ENCODE results near the gene RAB27A. TPM values are rescaled to one million over a fixed set of nuclear protein-coding genes. Genes with fewer than 3 reads are reported as not detected.
A peak's percentile ranks its signal among the peaks of the same experiment; 100 is the strongest.

RAB27A gene
- total and polyA plus RNA-seq, 10 of the 15 experiments (the other 5 are each of a cell fraction or from before 2014, with no cell fraction given) = 13.3 to 139 (median 35.2) TPM

DNA sequence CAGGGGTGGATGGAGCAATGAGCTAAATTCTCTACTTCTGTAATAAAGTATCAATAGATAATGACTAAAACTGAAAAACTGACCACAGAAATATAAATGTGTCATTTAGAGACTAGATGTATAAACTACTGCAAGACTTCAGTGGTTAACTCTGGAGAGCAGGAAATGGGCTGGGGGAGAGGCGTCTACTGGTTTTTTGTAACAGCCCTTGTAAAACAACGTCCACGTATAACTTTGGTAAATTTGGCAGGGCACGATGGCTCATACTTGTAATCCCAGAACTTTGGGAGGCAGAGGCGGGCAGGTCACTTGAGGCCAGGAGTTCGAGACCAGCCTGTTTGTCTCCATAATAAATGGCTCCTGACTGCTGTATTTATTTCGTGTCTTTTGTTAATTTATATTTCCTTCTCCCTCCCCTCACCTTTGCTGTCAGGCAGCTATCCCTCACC, 12.5 kb downstream of the RAB27A start (continued):
- TF ChIP-seq, protein P1, sequence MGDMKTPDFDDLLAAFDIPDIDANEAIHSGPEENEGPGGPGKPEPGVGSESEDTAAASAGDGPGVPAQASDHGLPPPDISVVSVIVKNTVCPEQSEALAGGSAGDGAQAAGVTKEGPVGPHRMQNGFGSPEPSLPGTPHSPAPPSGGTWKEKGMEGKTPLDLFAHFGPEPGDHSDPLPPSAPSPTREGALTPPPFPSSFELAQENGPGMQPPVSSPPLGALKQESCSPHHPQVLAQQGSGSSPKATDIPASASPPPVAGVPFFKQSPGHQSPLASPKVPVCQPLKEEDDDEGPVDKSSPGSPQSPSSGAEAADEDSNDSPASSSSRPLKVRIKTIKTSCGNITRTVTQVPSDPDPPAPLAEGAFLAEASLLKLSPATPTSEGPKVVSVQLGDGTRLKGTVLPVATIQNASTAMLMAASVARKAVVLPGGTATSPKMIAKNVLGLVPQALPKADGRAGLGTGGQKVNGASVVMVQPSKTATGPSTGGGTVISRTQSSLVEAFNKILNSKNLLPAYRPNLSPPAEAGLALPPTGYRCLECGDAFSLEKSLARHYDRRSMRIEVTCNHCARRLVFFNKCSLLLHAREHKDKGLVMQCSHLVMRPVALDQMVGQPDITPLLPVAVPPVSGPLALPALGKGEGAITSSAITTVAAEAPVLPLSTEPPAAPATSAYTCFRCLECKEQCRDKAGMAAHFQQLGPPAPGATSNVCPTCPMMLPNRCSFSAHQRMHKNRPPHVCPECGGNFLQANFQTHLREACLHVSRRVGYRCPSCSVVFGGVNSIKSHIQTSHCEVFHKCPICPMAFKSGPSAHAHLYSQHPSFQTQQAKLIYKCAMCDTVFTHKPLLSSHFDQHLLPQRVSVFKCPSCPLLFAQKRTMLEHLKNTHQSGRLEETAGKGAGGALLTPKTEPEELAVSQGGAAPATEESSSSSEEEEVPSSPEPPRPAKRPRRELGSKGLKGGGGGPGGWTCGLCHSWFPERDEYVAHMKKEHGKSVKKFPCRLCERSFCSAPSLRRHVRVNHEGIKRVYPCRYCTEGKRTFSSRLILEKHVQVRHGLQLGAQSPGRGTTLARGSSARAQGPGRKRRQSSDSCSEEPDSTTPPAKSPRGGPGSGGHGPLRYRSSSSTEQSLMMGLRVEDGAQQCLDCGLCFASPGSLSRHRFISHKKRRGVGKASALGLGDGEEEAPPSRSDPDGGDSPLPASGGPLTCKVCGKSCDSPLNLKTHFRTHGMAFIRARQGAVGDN (IDR thresholded peaks at IDR 0.05) = peak; percentile 61; the same call in 1 of the 2 replicates
- TF ChIP-seq NKRF (conservative IDR thresholded peaks at IDR 0.05) (peak; percentile 40), MLLT1 (IDR thresholded peaks at IDR 0.05) (peak; percentile 66; the same call in 1 of the 2 replicates), POU2F2 (IDR thresholded peaks at IDR 0.05; ENCODE audit: borderline replicate concordance, low read depth, low read length) (peak; percentile 27; the same call in 1 of the 3 replicates), NR2C2 (IDR thresholded peaks at IDR 0.05; ENCODE audit: borderline replicate concordance, control insufficient read depth, insufficient read length, low read depth) (no peak), GATAD2B (conservative IDR thresholded peaks at IDR 0.05; ENCODE audit: low read depth) (peak; percentile 58; the same call in 1 of the 2 replicates), SREBF2 (IDR thresholded peaks at IDR 0.05; ENCODE audit: low read length) (no peak), FOXM1 (IDR thresholded peaks at IDR 0.05; ENCODE audit: low read depth, low read length) (peak; percentile 96), MAX (IDR thresholded peaks at IDR 0.05; ENCODE audit: low read depth, low read length) (no peak), SPI1 (IDR thresholded peaks at IDR 0.05; ENCODE audit: borderline replicate concordance, insufficient read depth, low read depth, low read length) (no peak), ZNF274 (IDR thresholded peaks at IDR 0.05; ENCODE audit: insufficient read depth, insufficient read length) (no peak), TCF7 (IDR thresholded peaks at IDR 0.05; ENCODE audit: borderline replicate concordance) (0 out of 2 replicates have a peak, but pooled peaks have one; percentile 24)
- TF ChIP-seq, protein P2, sequence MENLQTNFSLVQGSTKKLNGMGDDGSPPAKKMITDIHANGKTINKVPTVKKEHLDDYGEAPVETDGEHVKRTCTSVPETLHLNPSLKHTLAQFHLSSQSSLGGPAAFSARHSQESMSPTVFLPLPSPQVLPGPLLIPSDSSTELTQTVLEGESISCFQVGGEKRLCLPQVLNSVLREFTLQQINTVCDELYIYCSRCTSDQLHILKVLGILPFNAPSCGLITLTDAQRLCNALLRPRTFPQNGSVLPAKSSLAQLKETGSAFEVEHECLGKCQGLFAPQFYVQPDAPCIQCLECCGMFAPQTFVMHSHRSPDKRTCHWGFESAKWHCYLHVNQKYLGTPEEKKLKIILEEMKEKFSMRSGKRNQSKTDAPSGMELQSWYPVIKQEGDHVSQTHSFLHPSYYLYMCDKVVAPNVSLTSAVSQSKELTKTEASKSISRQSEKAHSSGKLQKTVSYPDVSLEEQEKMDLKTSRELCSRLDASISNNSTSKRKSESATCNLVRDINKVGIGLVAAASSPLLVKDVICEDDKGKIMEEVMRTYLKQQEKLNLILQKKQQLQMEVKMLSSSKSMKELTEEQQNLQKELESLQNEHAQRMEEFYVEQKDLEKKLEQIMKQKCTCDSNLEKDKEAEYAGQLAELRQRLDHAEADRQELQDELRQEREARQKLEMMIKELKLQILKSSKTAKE (IDR thresholded peaks at IDR 0.05; ENCODE audit: low read depth, poor library complexity, severe bottlenecking) = peak; percentile 94
- TF ChIP-seq, protein P3, sequence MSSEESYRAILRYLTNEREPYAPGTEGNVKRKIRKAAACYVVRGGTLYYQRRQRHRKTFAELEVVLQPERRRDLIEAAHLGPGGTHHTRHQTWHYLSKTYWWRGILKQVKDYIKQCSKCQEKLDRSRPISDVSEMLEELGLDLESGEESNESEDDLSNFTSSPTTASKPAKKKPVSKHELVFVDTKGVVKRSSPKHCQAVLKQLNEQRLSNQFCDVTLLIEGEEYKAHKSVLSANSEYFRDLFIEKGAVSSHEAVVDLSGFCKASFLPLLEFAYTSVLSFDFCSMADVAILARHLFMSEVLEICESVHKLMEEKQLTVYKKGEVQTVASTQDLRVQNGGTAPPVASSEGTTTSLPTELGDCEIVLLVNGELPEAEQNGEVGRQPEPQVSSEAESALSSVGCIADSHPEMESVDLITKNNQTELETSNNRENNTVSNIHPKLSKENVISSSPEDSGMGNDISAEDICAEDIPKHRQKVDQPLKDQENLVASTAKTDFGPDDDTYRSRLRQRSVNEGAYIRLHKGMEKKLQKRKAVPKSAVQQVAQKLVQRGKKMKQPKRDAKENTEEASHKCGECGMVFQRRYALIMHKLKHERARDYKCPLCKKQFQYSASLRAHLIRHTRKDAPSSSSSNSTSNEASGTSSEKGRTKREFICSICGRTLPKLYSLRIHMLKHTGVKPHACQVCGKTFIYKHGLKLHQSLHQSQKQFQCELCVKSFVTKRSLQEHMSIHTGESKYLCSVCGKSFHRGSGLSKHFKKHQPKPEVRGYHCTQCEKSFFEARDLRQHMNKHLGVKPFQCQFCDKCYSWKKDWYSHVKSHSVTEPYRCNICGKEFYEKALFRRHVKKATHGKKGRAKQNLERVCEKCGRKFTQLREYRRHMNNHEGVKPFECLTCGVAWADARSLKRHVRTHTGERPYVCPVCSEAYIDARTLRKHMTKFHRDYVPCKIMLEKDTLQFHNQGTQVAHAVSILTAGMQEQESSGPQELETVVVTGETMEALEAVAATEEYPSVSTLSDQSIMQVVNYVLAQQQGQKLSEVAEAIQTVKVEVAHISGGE (CRISPR knock-in tag; IDR thresholded peaks at IDR 0.05) = no peak
- TF ChIP-seq, protein P4, sequence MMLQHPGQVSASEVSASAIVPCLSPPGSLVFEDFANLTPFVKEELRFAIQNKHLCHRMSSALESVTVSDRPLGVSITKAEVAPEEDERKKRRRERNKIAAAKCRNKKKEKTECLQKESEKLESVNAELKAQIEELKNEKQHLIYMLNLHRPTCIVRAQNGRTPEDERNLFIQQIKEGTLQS (IDR thresholded peaks at IDR 0.05; ENCODE audit: borderline replicate concordance, extremely low read depth, low read depth, low read length) = no peak
